IMR-90 (cell line): ENCODE measurements around the gene ADCY1.

Experiments used
- BHLHE40 ChIP-seq: fragments of 150-350 bp; IDR thresholded peaks from 2 replicates; pipeline ENCODE4 v1.6.1; 2016; ENCODE audit warnings: mild to moderate bottlenecking, low read depth, low read length
- CEBPB ChIP-seq: IDR thresholded peaks from 2 replicates; pipeline ENCODE4 v1.6.1; 2012; ENCODE audit warnings: low read depth, low read length, improper control_type of control experiment
- CTCF ChIP-seq: conservative IDR thresholded peaks from 2 replicates; pipeline ENCODE4 v1.5.1; 2012; ENCODE audit warnings: mild to moderate bottlenecking, low read depth, low read length, improper control_type of control experiment
- FOS ChIP-seq: fragments of 150-350 bp; IDR thresholded peaks from 2 replicates; pipeline ENCODE4 v1.6.1; 2016; ENCODE audit warnings: low read depth, low read length
- POLR2A ChIP-seq: IDR thresholded peaks from 2 replicates; pipeline ENCODE4 v1.6.1; 2012; ENCODE audit warnings: mild to moderate bottlenecking, low read depth, low read length
- RAD21 ChIP-seq: IDR thresholded peaks from 2 replicates; pipeline ENCODE4 v1.6.1; 2012; ENCODE audit warnings: low read length, improper control_type of control experiment
- RFX5 ChIP-seq: IDR thresholded peaks from 2 replicates; pipeline ENCODE4 v1.8.0; 2012; ENCODE audit warnings: low read depth, mild to moderate bottlenecking, low read length, moderate library complexity

GRCh38 chr7:45624392-45624760 is 50.2 kb downstream of the ADCY1 start:
- TF ChIP-seq POLR2A (no peak), CTCF (no peak), CEBPB (no peak), FOS (no peak), BHLHE40 (no peak), RAD21 (no peak), RFX5 (no peak)
